ENCODE results near the gene FUT7. TPM values are rescaled to one million over a fixed set of nuclear protein-coding genes. Genes with fewer than 3 reads are reported as not detected.

Gene FUT7
- total and polyA plus RNA-seq, 3 donors from 2014 or later: 0.06 to 0.24 (median 0.24) TPM

DNA sequence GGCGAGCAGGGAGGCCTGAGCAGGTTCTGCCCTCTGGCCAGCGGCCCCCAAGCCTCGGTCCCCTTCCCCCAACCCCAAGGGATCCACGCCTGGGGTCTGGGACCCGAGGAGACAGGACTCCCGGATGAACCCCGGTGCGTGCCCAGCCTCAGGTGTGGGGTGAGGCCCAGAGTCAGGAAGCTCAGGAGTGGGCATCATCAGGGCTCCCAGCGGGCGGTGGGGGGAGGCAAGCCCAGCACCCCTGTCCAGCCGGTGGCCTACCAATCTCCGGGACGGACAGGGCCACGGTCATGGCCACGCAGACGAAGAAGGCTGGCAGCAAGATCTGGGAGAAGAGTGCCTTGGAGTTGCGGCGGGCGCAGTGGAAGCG lies 18.3 kb downstream of the FUT7 start:
- H3K9me3 ChIP-seq: no peaks in the 10 kb centered on the region
- 96 to 97% methylated on average over 11 to 20 of the region's 20 CpGs for WGBS, 2 donors
- no peaks in the 10 kb centered on the region for H3K36me3 ChIP-seq (ENCODE audit: low read depth, missing control alignments)
- H3K27ac ChIP-seq: no peak overlapping the region
- no peak for DNase-seq
- no peak overlapping the region for H3K4me3 ChIP-seq
- no peaks in the 10 kb centered on the region for H3K4me1 ChIP-seq
- intact Hi-C loops (cut with DNase I; ENCODE audit: low total_unique reads): no loop called here
- H3K27me3 ChIP-seq: no peaks in the 10 kb centered on the region
- TF ChIP-seq, protein P1, sequence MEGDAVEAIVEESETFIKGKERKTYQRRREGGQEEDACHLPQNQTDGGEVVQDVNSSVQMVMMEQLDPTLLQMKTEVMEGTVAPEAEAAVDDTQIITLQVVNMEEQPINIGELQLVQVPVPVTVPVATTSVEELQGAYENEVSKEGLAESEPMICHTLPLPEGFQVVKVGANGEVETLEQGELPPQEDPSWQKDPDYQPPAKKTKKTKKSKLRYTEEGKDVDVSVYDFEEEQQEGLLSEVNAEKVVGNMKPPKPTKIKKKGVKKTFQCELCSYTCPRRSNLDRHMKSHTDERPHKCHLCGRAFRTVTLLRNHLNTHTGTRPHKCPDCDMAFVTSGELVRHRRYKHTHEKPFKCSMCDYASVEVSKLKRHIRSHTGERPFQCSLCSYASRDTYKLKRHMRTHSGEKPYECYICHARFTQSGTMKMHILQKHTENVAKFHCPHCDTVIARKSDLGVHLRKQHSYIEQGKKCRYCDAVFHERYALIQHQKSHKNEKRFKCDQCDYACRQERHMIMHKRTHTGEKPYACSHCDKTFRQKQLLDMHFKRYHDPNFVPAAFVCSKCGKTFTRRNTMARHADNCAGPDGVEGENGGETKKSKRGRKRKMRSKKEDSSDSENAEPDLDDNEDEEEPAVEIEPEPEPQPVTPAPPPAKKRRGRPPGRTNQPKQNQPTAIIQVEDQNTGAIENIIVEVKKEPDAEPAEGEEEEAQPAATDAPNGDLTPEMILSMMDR (IDR thresholded peaks at IDR 0.05): no peak
- no peak for TF ChIP-seq POLR2A (IDR thresholded peaks at IDR 0.05)

DNA sequence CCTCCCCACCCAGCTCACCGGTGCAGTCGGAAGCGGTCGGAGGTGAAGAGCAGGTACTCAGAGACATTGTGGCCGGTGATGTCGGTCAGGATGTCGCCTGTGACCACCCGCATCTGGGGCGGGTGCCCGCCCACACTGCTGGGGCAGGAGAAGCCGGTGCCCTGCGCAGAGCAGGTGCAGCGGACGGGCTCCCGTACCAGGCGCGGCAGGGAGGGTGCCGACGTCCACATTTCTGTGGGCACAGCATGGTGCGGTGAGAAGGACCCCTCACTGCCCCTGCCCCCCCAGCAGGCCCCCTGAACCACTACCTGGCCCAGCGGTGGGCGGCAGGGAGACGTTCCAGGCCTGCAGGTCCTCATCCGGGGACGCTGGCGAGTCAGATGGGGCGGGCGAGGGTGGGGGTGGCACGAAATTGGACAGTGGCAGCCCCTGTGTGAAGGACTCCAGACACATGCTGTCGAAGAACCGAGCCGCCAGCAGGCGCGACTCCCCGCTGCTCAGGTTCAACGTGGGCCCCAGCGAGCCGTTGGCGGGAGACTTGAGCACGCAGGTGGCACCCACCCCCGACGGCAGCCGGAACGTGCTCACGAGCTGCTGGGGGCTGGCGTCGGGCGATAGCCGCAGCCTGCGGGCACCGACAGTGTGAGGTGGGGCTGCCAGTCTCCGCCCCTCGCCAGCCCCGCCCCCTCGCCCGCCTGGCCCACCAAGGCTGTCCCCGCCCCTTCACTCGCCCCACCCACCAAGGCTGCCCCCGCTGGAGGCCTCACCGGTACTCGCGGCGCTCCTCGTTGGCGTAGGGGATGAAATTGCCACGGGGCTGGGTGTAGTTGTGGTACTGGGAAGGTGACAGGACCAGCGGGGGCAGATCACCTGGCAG lies 19.0 kb downstream of the FUT7 start:
- 87 to 90% methylated on average over 26 to 67 of the region's 67 CpGs for WGBS, 2 donors
- no peak for TF ChIP-seq POLR2A (IDR thresholded peaks at IDR 0.05)
- TF ChIP-seq, protein P1 (IDR thresholded peaks at IDR 0.05): no peak
- DNase-seq: no peak
- Histone ChIP-seq H3K27me3 (no peaks in the 10 kb centered on the region), H3K4me1 (peaks cover 2% of the 10 kb centered on the region), H3K27ac (no peak overlapping the region), H3K36me3 (ENCODE audit: low read depth, missing control alignments) (no peaks in the 10 kb centered on the region), H3K9me3 (no peaks in the 10 kb centered on the region), H3K4me3 (no peak overlapping the region)
- intact Hi-C loops (cut with DNase I; ENCODE audit: low total_unique reads): no loop called here

DNA sequence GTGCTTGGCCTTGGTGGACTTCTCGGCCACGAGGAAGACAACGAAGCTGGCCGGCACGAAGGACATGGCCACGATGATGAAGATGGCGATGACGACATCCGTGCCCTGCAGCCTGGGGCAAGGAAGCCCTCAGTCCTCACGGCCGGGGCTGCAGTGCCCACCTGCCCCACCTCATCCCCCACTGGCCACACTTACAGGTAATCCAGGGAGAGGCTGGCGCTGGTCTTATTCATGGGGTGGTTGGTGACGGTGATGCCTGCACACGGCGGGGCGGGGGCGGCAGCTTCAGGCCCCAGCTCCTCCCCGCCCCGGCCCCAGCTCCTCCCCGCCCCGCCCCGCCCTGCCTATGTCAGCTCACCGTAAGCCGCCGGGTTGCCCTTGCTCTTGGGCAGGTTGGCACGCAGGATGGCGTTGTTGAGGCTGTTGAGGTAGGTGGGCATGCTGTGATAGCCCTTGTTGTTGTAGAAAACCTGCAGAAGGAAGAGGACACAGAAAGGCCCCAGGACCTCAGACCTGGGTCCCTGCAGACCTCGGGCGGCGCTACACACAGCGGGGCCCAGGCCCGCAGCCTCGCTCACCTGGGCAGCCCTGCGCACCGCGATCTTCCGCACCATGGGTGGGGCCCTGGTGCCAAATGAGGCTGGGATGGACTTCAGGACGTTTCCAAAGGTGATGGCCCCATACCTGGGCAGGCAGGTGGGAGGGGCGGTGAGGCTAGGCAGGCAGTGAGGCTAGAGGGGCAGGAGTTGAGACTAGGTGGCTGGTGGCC lies 19.8 kb downstream of the FUT7 start:
- intact Hi-C loops (cut with DNase I; ENCODE audit: low total_unique reads): no loop called here
- TF ChIP-seq, protein P1 (IDR thresholded peaks at IDR 0.05): no peak
- TF ChIP-seq POLR2A (IDR thresholded peaks at IDR 0.05): no peak
- Histone ChIP-seq H3K27ac (no peak overlapping the region), H3K36me3 (ENCODE audit: low read depth, missing control alignments) (no peaks in the 10 kb centered on the region), H3K9me3 (no peaks in the 10 kb centered on the region), H3K4me3 (no peak overlapping the region), H3K27me3 (no peaks in the 10 kb centered on the region), H3K4me1 (peaks cover 10% of the 10 kb centered on the region)
- DNase-seq: no peak
- 91 to 93% methylated on average over 13 to 39 of the region's 39 CpGs for WGBS, 2 donors

DNA sequence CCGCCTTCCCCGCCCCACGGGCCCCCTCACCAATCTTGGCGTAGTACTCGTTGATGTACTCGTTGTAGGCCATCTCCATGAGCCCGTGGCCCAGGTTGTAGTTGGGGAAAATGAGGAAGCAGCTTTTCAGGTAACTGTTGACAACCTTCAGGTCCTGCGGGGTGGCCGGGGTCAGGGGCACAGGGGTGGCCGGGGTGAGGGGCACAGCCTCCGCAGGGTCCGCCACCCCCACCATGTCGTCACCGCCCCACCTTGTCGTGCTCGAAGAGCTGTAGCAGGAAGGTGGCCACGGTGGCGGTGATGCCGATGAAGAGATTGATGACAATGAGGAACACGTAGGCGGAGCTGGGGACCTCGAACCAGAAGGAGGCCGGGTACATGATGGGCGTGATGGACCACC lies 20.7 kb downstream of the FUT7 start:
- no peaks in the 10 kb centered on the region for H3K9me3 ChIP-seq
- H3K27me3 ChIP-seq: no peaks in the 10 kb centered on the region
- H3K4me3 ChIP-seq: no peak overlapping the region
- TF ChIP-seq, protein P1 (IDR thresholded peaks at IDR 0.05): no peak
- no peak for TF ChIP-seq POLR2A (IDR thresholded peaks at IDR 0.05)
- no peak overlapping the region for H3K27ac ChIP-seq
- peaks cover 19% of the 10 kb centered on the region for H3K4me1 ChIP-seq
- H3K36me3 ChIP-seq (ENCODE audit: low read depth, missing control alignments): no peaks in the 10 kb centered on the region
- DNase-seq: no peak
- 96 to 97% methylated on average over 23 to 24 of the region's 24 CpGs for WGBS, 2 donors
- intact Hi-C loops (cut with DNase I; ENCODE audit: low total_unique reads): no loop called here
